SU-DHL-6 (cell line): ENCODE results near the gene MGAT4C.

Experiments
- CTCF ChIP-seq: fragments of 200-600 bp; sonication (generic); IDR thresholded peaks from one replicate; pipeline ENCODE4 v1.5.1; 2017; ENCODE audit warnings: antibody characterized with exemption, mild to moderate bottlenecking, low read length, moderate library complexity; ENCODE audit not compliant: insufficient read depth, poor library complexity, severe bottlenecking
- EZH2phosphoT487 ChIP-seq: fragments of 200-600 bp; sonication (generic), shearing (Covaris generic); conservative IDR thresholded peaks from 2 replicates; pipeline ENCODE4 v1.6.1; 2018; ENCODE audit warnings: mild to moderate bottlenecking, antibody characterized with exemption, low read length, moderate library complexity, mixed read lengths

- TF ChIP-seq CTCF = no peak
- TF ChIP-seq EZH2phosphoT487 = no peak
These were observed 5.0 kb upstream of the MGAT4C start for GRCh38 chr12:86261142-86261541.
